ENCODE results near the gene SIAH2.
"Not testable (repeated sequence)": the region's sequence is repeated elsewhere in the genome, so short reads cannot be mapped to it uniquely, and the experiment has no call there.

Gene SIAH2

GRCh38 chr3:150800722-150801121, 37.8 kb upstream of the SIAH2 start:
- no peak for TF ChIP-seq CTCF (IDR thresholded peaks at IDR 0.05; ENCODE audit: borderline replicate concordance, insufficient read depth, low read depth, low read length)
- H3K4me3 ChIP-seq (ENCODE audit: low read depth, low read length), result no peak overlapping the region

DNA sequence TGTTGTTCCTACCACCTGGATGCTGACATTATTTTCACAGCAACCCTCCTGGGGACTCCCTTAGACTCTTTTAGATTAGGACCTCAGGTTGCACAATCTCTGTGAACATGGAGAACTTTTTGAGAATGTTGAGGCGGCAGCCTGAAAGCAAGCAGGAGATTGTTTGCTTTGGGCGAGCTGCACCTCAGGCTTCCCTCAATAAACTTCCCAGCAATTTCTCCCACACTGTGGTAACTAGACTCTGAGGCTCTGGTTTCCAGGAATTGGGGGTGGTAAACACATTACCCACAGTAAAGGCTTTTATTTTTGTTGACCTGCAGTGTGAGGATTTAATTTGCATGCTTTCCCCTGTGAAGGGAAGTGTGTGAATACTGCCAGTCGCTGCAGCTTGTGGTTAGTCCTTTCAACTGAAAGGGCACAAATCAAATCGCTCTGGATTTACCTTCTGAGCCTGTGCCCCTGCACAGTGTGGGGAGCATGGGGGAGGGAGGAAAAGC, 35.2 kb upstream of the SIAH2 start:
- H3K4me3 ChIP-seq (ENCODE audit: low read depth, low read length), result no peak overlapping the region
- TF ChIP-seq CTCF (IDR thresholded peaks at IDR 0.05; ENCODE audit: borderline replicate concordance, insufficient read depth, low read depth, low read length), result no peak

DNA sequence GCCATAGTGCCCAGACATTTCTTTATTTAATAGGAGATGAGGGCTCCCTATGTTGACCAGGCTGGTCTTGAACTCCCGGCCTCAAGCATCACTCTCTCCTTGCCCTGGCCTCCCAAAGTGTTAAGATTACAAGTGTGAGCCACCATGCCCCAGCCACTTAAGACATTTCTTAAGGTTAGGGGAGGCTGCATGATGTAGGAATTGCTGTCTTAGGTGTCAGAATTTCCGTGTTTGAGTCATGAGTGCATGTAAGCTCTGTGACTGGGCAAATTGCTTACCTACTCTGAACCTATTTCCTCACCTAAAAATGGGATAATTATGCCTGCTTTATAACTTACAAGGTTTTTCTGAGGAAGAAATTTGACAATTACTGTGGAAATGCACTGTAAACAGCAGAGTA, 34.2 kb upstream of the SIAH2 start:
- H3K4me3 ChIP-seq (ENCODE audit: low read depth, low read length), result no peak overlapping the region
- TF ChIP-seq CTCF (IDR thresholded peaks at IDR 0.05; ENCODE audit: borderline replicate concordance, insufficient read depth, low read depth, low read length), result no peak

GRCh38 chr3:150796527-150796926, 33.6 kb upstream of the SIAH2 start:
- H3K4me3 ChIP-seq (ENCODE audit: low read depth, low read length), result not testable (repeated sequence)

DNA sequence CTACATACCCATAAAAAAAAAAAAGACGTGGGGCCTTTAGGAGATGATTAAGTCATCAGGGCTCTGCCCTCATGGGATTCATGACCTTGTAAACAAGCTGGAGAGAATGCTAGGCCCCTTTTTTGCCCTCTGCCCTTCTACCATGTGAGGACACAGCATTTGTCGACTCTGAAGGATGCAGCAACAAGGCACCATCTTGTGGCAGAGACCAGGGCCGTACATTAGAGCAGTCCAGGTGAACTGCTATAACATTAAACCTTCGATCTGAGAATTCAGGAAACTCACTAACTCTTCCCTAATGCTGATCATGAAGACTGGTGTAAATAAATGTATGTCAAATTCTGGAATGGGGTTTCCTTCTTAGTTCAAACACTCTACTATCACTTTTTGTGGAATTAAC, 30.7 kb upstream of the SIAH2 start:
- no peak overlapping the region for H3K4me3 ChIP-seq (ENCODE audit: low read depth, low read length)
- TF ChIP-seq CTCF (IDR thresholded peaks at IDR 0.05; ENCODE audit: borderline replicate concordance, insufficient read depth, low read depth, low read length), result no peak

DNA sequence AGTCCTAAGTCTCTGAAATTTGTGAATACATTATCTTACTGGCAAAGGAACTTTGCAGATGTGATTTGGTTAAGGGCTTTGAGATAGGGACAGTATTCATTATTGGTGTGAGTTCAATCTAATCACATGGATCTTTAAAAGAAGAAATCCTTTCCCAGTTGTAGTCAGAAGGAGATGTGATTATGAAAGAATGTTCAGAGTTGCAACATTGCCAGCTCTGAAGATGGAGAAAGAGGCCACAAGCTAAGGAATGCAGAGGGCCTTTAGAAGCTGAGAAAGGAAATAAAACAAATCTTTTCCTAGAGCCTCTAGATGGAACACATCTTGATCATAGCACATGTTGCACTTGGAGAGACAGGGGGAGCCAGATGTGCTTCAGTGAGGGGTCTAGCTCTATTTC, 27.7 kb upstream of the SIAH2 start:
- no peak overlapping the region for H3K4me3 ChIP-seq (ENCODE audit: low read depth, low read length)
- TF ChIP-seq CTCF (IDR thresholded peaks at IDR 0.05; ENCODE audit: borderline replicate concordance, insufficient read depth, low read depth, low read length), result no peak

DNA sequence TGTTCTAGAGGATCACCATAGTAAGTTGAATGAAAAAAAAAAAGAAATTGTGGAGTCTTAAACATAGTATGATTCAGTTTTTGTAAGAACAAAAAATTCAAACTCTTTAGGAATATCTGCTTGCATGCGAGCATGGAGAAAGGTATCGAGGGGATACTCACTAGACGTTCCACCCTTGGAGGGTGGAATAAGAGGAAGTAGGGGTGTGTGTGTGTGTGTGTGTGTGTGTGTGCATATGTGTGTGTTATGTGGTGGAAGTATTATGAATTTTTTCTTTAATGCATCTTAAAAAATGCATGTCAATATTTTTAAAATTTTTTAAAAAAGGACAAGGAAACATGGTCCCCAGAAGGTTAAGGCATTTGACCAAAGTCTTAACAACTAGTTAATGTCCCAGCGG, 26.5 kb upstream of the SIAH2 start:
- TF ChIP-seq CTCF (IDR thresholded peaks at IDR 0.05; ENCODE audit: borderline replicate concordance, insufficient read depth, low read depth, low read length), result no peak
- H3K4me3 ChIP-seq (ENCODE audit: low read depth, low read length), result no peak overlapping the region
